ENCODE data around the gene HOXB13.

GRCh38 chr17:48711128-48711527 lies 17.4 kb downstream of the HOXB13 start:
- TF ChIP-seq, protein P1, sequence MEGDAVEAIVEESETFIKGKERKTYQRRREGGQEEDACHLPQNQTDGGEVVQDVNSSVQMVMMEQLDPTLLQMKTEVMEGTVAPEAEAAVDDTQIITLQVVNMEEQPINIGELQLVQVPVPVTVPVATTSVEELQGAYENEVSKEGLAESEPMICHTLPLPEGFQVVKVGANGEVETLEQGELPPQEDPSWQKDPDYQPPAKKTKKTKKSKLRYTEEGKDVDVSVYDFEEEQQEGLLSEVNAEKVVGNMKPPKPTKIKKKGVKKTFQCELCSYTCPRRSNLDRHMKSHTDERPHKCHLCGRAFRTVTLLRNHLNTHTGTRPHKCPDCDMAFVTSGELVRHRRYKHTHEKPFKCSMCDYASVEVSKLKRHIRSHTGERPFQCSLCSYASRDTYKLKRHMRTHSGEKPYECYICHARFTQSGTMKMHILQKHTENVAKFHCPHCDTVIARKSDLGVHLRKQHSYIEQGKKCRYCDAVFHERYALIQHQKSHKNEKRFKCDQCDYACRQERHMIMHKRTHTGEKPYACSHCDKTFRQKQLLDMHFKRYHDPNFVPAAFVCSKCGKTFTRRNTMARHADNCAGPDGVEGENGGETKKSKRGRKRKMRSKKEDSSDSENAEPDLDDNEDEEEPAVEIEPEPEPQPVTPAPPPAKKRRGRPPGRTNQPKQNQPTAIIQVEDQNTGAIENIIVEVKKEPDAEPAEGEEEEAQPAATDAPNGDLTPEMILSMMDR (IDR thresholded peaks at IDR 0.05) = no peak
- TF ChIP-seq POLR2A (IDR thresholded peaks at IDR 0.05) = no peak
- no peak for TF ChIP-seq POLR2AphosphoS5 (IDR thresholded peaks at IDR 0.05)

All from prostate gland (tissue), 2 donors.